ENCODE results near the gene TPP2. TPM values are rescaled to one million over a fixed set of nuclear protein-coding genes. Genes with fewer than 3 reads are reported as not detected.

TPP2 gene
- total RNA-seq, 2 experiments from 2014 or later = 75.2 to 77.0 TPM

GRCh38 chr13:102693776-102694175 is 97.0 kb downstream of the TPP2 start:
- ChIA-PET POLR2A (interaction anchor here (0.6 kb wide), 1 partner anchor 314 kb away, joined by 3 read pairs; no protein-coding TSS in a partner anchor), CTCF (no interaction called here)
- H3K4me1 Mint-ChIP-seq = no peaks in the 10 kb centered on the region
- intact Hi-C loops (cut with DNase I, micrococcal nuclease) = no loop called here
- ATAC-seq = no peak
- peaks cover 27% of the 10 kb centered on the region for H3K27me3 Mint-ChIP-seq
- no peak overlapping the region for H3K4me3 Mint-ChIP-seq
- H3K36me3 Mint-ChIP-seq (ENCODE audit: low read depth) = no peaks in the 10 kb centered on the region
- DNase-seq = no peak
- no peak overlapping the region for H3K27ac Mint-ChIP-seq
- H3K9me3 Mint-ChIP-seq (ENCODE audit: low read depth) = peaks cover 4% of the 10 kb centered on the region

GRCh38 chr13:102694937-102695336 is 98.2 kb downstream of the TPP2 start, which contains the start of gene METTL21C:
Gene METTL21C (minus strand): TSS chr13:102695044. CDS start chr13:102694498, 546 bp downstream.
- ATAC-seq (no peak), DNase-seq (no peak)
- ChIA-PET POLR2A (no interaction called here), CTCF (no interaction called here)
- no peak within 1 kb of the TSS for H3K4me3 Mint-ChIP-seq
- H3K27me3 Mint-ChIP-seq = peaks cover 27% of the 10 kb centered on the region
- no peak within 1 kb of the TSS for H3K27ac Mint-ChIP-seq
- no peaks in the 10 kb centered on the region for H3K4me1 Mint-ChIP-seq
- intact Hi-C loops (cut with DNase I, micrococcal nuclease) = no loop called here
- no peaks in the 10 kb centered on the region for H3K36me3 Mint-ChIP-seq (ENCODE audit: low read depth)
- peaks cover 4% of the 10 kb centered on the region for H3K9me3 Mint-ChIP-seq (ENCODE audit: low read depth)

GRCh38 chr13:102696465-102696864 is 99.7 kb downstream of the TPP2 start:
- CTCF ChIA-PET = interaction anchor here (0.6 to 1.0 kb wide), 2 partner anchors 12 to 23 kb away, joined by 3 to 4 read pairs; no protein-coding TSS in a partner anchor
- DNase-seq = no peak
- no peak overlapping the region for H3K4me3 Mint-ChIP-seq
- no peaks in the 10 kb centered on the region for H3K36me3 Mint-ChIP-seq (ENCODE audit: low read depth)
- H3K27ac Mint-ChIP-seq = no peak overlapping the region
- H3K4me1 Mint-ChIP-seq = no peaks in the 10 kb centered on the region
- ATAC-seq = no peak
- peaks cover 4% of the 10 kb centered on the region for H3K9me3 Mint-ChIP-seq (ENCODE audit: low read depth)
- POLR2A ChIA-PET = no interaction called here
- H3K27me3 Mint-ChIP-seq = peaks cover 21% of the 10 kb centered on the region
- intact Hi-C loops (cut with DNase I, micrococcal nuclease) = no loop called here

- CTCF ChIA-PET = interaction anchor here (1.0 kb wide), 1 partner anchor 23 kb away, joined by 3 read pairs; no protein-coding TSS in a partner anchor
- Mint-ChIP-seq H3K27ac (no peak overlapping the region), H3K27me3 (peaks cover 19% of the 10 kb centered on the region), H3K4me3 (no peak overlapping the region), H3K36me3 (ENCODE audit: low read depth) (no peaks in the 10 kb centered on the region), H3K4me1 (no peaks in the 10 kb centered on the region), H3K9me3 (ENCODE audit: low read depth) (peaks cover 4% of the 10 kb centered on the region)
- intact Hi-C loops (cut with DNase I, micrococcal nuclease) = no loop called here
- DNase-seq (no peak), ATAC-seq (no peak)
- POLR2A ChIA-PET = no interaction called here
Observed at GRCh38 chr13:102697264-102697663, 100.5 kb downstream of the TPP2 start.

GRCh38 chr13:102697929-102698648 is 101.3 kb downstream of the TPP2 start:
- DNase-seq (no peak), ATAC-seq (no peak)
- Mint-ChIP-seq H3K36me3 (ENCODE audit: low read depth) (no peaks in the 10 kb centered on the region), H3K27me3 (peaks cover 19% of the 10 kb centered on the region), H3K4me3 (no peak overlapping the region), H3K4me1 (no peaks in the 10 kb centered on the region), H3K27ac (no peak overlapping the region), H3K9me3 (ENCODE audit: low read depth) (peaks cover 4% of the 10 kb centered on the region)
- intact Hi-C loops (cut with DNase I, micrococcal nuclease) = no loop called here
- ChIA-PET CTCF (no interaction called here), POLR2A (no interaction called here)

- DNase-seq (no peak), ATAC-seq (no peak)
- intact Hi-C loops (cut with DNase I, micrococcal nuclease) = no loop called here
- H3K27ac Mint-ChIP-seq = no peak overlapping the region
- peaks cover 4% of the 10 kb centered on the region for H3K9me3 Mint-ChIP-seq (ENCODE audit: low read depth)
- no peak overlapping the region for H3K4me3 Mint-ChIP-seq
- H3K27me3 Mint-ChIP-seq = peaks cover 17% of the 10 kb centered on the region
- CTCF ChIA-PET = no interaction called here
- no peaks in the 10 kb centered on the region for H3K36me3 Mint-ChIP-seq (ENCODE audit: low read depth)
- H3K4me1 Mint-ChIP-seq = no peaks in the 10 kb centered on the region
- POLR2A ChIA-PET = no interaction called here
Observed at GRCh38 chr13:102698649-102698980, 101.8 kb downstream of the TPP2 start.

- no peak for DNase-seq
- ChIA-PET CTCF (no interaction called here), POLR2A (no interaction called here)
- peaks cover 4% of the 10 kb centered on the region for H3K9me3 Mint-ChIP-seq (ENCODE audit: low read depth)
- H3K4me1 Mint-ChIP-seq = no peaks in the 10 kb centered on the region
- peaks cover 13% of the 10 kb centered on the region for H3K27me3 Mint-ChIP-seq
- intact Hi-C loops (cut with DNase I, micrococcal nuclease) = no loop called here
- ATAC-seq = no peak
- H3K36me3 Mint-ChIP-seq (ENCODE audit: low read depth) = no peaks in the 10 kb centered on the region
- H3K27ac Mint-ChIP-seq = no peak overlapping the region
- no peak overlapping the region for H3K4me3 Mint-ChIP-seq
Observed at GRCh38 chr13:102699504-102699903, 102.7 kb downstream of the TPP2 start.

GRCh38 chr13:102700088-102701031 is 103.6 kb downstream of the TPP2 start:
- H3K4me3 Mint-ChIP-seq = no peak overlapping the region
- ATAC-seq = no peak
- no peak overlapping the region for H3K27ac Mint-ChIP-seq
- H3K27me3 Mint-ChIP-seq = peaks cover 6% of the 10 kb centered on the region
- intact Hi-C loops (cut with DNase I, micrococcal nuclease) = no loop called here
- ChIA-PET CTCF (no interaction called here), POLR2A (no interaction called here)
- H3K4me1 Mint-ChIP-seq = no peaks in the 10 kb centered on the region
- no peaks in the 10 kb centered on the region for H3K36me3 Mint-ChIP-seq (ENCODE audit: low read depth)
- H3K9me3 Mint-ChIP-seq (ENCODE audit: low read depth) = peaks cover 4% of the 10 kb centered on the region
- DNase-seq = no peak

- H3K4me3 Mint-ChIP-seq = no peak overlapping the region
- H3K27me3 Mint-ChIP-seq = peaks cover 7% of the 10 kb centered on the region
- H3K36me3 Mint-ChIP-seq (ENCODE audit: low read depth) = no peaks in the 10 kb centered on the region
Observed at GRCh38 chr13:102701331-102701730, 104.5 kb downstream of the TPP2 start.

GRCh38 chr13:102702965-102703725 is 106.4 kb downstream of the TPP2 start:
- no peaks in the 10 kb centered on the region for H3K36me3 Mint-ChIP-seq (ENCODE audit: low read depth)
- DNase-seq = no peak
- ChIA-PET POLR2A (interaction anchor here (1.2 kb wide), 1 partner anchor 70 kb away, joined by 3 read pairs; the partner anchor contains the start of gene TEX30), CTCF (interaction anchor here (0.6 to 1.3 kb wide), 3 partner anchors 14 to 771 kb away, joined by 3 to 4 read pairs (median 3); no protein-coding TSS in a partner anchor)
- H3K27me3 Mint-ChIP-seq = peaks cover 7% of the 10 kb centered on the region
- intact Hi-C loops (cut with DNase I, micrococcal nuclease) = no loop called here
- H3K27ac Mint-ChIP-seq = no peak overlapping the region
- no peak overlapping the region for H3K4me3 Mint-ChIP-seq
- H3K9me3 Mint-ChIP-seq (ENCODE audit: low read depth) = peaks cover 4% of the 10 kb centered on the region
- ATAC-seq = no peak
- no peaks in the 10 kb centered on the region for H3K4me1 Mint-ChIP-seq

More at GRCh38 chr13:102701331-102701730, 104.5 kb downstream of the TPP2 start:
- Mint-ChIP-seq H3K27ac (no peak overlapping the region), H3K4me1 (no peaks in the 10 kb centered on the region), H3K9me3 (ENCODE audit: low read depth) (peaks cover 4% of the 10 kb centered on the region)
- CTCF ChIA-PET = no interaction called here
- no peak for DNase-seq
- intact Hi-C loops (cut with DNase I, micrococcal nuclease) = no loop called here
- POLR2A ChIA-PET = no interaction called here
- no peak for ATAC-seq

- ChIA-PET POLR2A (interaction anchor here (1.2 kb wide), 1 partner anchor 70 kb away, joined by 3 read pairs; the partner anchor contains the start of gene TEX30), CTCF (interaction anchor here (0.6 to 1.3 kb wide), 3 partner anchors 13 to 287 kb away, joined by 3 to 4 read pairs (median 3); no protein-coding TSS in a partner anchor)
- Mint-ChIP-seq H3K4me1 (no peaks in the 10 kb centered on the region), H3K27ac (no peak overlapping the region), H3K36me3 (ENCODE audit: low read depth) (no peaks in the 10 kb centered on the region), H3K9me3 (ENCODE audit: low read depth) (no peaks in the 10 kb centered on the region), H3K27me3 (peaks cover 2% of the 10 kb centered on the region), H3K4me3 (no peak overlapping the region)
- no peak for ATAC-seq
- intact Hi-C loops (cut with DNase I, micrococcal nuclease) = no loop called here
- DNase-seq = no peak
Observed at GRCh38 chr13:102703726-102704035, 106.9 kb downstream of the TPP2 start.
